ENCODE measurements around the gene KANK2.

KANK2 gene

DNA sequence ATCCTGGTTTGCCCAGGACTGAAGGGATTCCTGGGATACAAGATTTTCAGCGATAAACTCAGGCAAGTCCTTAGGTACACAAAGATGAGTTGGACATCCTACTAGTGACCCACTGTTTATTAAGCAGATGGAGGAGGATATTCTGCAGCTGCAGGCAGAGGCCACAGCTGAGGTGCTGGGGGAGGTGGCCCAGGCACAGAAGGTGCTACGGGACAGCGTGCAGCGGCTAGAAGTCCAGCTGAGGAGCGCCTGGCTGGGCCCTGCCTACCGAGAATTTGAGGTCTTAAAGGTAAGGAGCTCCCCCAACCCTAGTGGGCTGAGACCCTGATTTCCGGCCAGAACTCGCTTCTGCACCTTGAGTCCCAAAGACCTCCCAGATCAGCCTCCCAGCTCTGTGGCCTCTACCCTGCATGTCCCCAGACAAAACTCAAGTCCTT lies 42.7 kb upstream of the KANK2 start:
- no peak for DNase-seq (ENCODE audit: low read depth)
- H3K4me3 ChIP-seq (ENCODE audit: low read depth, low read length) = no peak overlapping the region
- TF ChIP-seq, protein P1, sequence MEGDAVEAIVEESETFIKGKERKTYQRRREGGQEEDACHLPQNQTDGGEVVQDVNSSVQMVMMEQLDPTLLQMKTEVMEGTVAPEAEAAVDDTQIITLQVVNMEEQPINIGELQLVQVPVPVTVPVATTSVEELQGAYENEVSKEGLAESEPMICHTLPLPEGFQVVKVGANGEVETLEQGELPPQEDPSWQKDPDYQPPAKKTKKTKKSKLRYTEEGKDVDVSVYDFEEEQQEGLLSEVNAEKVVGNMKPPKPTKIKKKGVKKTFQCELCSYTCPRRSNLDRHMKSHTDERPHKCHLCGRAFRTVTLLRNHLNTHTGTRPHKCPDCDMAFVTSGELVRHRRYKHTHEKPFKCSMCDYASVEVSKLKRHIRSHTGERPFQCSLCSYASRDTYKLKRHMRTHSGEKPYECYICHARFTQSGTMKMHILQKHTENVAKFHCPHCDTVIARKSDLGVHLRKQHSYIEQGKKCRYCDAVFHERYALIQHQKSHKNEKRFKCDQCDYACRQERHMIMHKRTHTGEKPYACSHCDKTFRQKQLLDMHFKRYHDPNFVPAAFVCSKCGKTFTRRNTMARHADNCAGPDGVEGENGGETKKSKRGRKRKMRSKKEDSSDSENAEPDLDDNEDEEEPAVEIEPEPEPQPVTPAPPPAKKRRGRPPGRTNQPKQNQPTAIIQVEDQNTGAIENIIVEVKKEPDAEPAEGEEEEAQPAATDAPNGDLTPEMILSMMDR (IDR thresholded peaks at IDR 0.05; ENCODE audit: low read depth, low read length, missing control alignments) = no peak

DNA sequence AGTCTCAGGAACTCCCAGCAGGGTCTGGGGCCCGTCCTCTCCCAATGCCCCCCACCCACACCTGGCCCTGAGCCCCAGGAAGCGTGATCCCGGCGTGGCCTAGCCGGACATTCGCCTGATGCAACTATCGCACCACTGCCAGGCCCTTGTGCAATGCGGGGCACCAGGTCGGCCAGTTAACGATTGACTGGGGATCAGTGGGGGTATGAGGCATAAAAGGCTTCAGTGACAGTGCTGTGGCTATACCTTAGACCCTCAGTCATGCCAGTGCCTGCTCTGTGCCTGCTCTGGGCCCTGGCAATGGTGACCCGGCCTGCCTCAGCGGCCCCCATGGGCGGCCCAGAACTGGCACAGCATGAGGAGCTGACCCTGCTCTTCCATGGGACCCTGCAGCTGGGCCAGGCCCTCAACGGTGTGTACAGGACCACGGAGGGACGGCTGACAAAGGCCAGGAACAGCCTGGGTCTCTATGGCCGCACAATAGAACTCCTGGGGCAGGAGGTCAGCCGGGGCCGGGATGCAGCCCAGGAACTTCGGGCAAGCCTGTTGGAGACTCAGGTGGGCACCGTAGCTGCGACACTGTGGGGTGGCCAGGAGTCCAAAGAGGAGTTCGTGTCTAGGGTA lies 42.1 kb upstream of the KANK2 start, which contains the start of gene ANGPTL8:
Gene ANGPTL8 (plus strand): TSS at position 243 of the 624 bp plus-strand sequence. CDS start 19 bp downstream, at position 262.
- no peak for DNase-seq (ENCODE audit: low read depth)
- no peak within 1 kb of the TSS for H3K4me3 ChIP-seq (ENCODE audit: low read depth, low read length)
- TF ChIP-seq, protein P1 (IDR thresholded peaks at IDR 0.05; ENCODE audit: low read depth, low read length, missing control alignments) = no peak

DNA sequence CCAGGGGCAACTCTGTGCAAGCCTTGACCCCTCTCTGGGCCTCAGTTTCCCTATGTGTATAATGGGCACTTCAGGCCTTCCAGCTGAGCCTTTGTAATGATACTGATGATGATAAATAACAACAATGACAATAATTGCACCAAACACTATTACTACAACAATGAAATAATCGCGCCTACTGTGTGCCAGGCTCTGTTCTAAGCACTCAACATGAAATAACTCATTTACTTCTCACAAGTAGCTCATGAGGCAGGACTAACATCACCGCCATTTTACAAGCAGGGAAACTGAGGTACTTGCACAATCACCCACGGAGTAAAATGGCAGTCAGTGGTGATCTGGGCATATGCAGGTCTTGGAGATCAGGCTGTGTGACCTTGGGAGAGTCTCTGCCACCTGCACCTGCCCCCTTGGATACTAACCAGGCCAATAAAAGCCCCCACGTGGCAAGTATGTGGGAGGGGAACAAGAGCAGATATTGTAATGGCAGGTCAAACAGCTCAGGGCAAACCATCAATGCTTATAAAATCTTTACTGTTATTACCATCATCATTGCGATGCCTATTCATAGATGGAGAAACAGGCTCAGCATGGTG lies 41.5 kb upstream of the KANK2 start:
- H3K4me3 ChIP-seq (ENCODE audit: low read depth, low read length) = no peak overlapping the region
- TF ChIP-seq, protein P1 (IDR thresholded peaks at IDR 0.05; ENCODE audit: low read depth, low read length, missing control alignments) = no peak
- DNase-seq (ENCODE audit: low read depth) = no peak

DNA sequence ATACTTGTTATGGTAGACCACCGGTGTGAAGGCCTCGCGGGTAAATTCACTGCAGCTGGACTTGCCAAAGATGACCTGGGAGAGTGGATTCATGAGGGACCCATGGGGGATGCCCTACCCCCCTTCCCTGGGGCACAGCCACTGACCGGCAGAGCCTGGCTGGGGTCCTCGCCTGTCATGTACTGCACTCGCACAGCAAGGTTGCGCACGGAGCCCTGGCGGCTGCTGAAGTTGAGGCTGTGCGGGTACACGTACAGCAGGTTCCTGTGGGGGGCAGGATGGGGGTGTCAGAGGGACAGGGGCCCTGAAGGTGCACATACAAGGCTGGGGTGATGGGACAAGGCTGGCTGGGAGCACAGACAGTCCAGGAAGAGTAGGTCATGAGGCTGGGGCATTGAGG lies 40.7 kb upstream of the KANK2 start:
- H3K4me3 ChIP-seq (ENCODE audit: low read depth, low read length) = no peak overlapping the region
- TF ChIP-seq, protein P1 (IDR thresholded peaks at IDR 0.05; ENCODE audit: low read depth, low read length, missing control alignments) = no peak
- no peak for DNase-seq (ENCODE audit: low read depth)

DNA sequence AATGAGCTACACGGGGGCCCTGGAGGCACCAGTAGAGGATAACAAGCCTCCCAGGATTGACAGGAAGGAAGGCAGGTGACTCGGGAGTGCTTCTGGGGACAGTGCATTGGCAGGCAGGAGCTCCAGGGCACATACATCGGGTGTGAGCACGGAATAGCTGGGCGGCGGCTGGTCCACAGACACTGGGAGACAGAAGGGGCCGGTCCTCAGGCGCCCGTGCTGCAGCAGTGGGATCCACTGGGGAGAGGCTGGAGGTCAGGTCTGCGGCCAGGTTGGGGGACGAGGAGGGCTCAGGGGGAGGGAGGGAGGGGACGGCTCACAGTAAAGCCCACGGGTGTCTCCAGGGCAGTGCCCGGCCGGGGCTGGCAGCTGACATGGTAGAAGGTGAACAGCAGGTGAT lies 40.0 kb upstream of the KANK2 start:
- DNase-seq (ENCODE audit: low read depth) = no peak
- TF ChIP-seq, protein P1 (IDR thresholded peaks at IDR 0.05; ENCODE audit: low read depth, low read length, missing control alignments) = no peak
- no peak overlapping the region for H3K4me3 ChIP-seq (ENCODE audit: low read depth, low read length)

DNA sequence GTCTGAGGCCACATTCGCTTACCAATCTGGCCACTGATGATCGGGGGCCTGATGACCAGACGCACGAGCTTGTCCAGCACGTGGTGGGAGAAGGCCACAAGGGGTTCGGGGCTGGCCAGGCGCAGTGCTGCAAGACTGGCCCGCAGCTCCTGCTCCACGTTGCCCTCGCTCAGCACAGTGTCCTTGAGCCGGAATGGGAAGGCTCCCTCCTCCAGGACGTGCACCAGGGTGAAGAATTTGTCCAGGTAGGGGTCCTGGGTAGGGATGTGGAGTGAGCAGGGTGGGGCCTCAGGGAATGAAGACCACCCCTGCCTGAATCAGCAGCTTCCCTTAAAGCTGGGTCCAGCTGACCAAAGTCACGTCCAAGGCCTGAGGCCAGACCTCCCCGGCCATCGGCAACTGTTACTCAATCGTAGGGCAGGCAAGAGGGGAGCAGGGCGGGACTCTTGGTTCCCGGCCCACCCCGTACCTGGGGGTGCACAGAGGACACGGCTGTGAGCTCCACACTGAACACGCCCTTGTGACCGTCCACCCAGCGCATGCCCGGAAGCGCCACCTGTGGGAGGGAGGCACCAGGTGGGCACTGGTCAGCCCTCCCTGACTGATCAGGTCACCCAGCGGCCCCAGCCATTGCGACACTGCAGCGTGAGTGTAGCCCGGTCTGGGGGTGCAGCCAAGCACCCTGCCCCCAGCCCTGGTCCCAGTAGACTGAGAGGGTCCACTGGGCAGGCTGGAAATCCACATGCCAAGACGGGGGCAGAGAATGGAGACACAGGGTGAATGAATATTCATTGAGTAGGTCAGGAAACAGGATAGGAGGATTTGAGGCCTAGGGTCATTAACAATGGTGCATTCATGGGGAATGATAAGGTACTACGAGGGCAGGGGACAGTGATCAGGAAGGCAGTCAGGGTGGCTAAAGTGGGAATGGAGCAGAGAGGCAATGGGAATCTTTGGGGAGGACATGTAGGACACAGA lies 39.3 kb upstream of the KANK2 start:
- TF ChIP-seq, protein P1 (IDR thresholded peaks at IDR 0.05; ENCODE audit: low read depth, low read length, missing control alignments) = no peak
- H3K4me3 ChIP-seq (ENCODE audit: low read depth, low read length) = no peak overlapping the region
- DNase-seq (ENCODE audit: low read depth) = no peak

All from GM12864 (cell line).